Iris pigment epithelial cell (primary cell): ENCODE results near the gene KLHL22.
"Not testable (repeated sequence)": the region's sequence is repeated elsewhere in the genome, so short reads cannot be mapped to it uniquely, and the experiment has no call there.

Experiments
- DNase-seq: peaks from one replicate; pipeline ENCODE4 v3.0.0-alpha.2; 2011; ENCODE audit warnings: low read depth

Gene KLHL22

GRCh38 chr22:20400606-20401375 lies 94.8 kb downstream of the KLHL22 start:
- no peak for DNase-seq

DNA sequence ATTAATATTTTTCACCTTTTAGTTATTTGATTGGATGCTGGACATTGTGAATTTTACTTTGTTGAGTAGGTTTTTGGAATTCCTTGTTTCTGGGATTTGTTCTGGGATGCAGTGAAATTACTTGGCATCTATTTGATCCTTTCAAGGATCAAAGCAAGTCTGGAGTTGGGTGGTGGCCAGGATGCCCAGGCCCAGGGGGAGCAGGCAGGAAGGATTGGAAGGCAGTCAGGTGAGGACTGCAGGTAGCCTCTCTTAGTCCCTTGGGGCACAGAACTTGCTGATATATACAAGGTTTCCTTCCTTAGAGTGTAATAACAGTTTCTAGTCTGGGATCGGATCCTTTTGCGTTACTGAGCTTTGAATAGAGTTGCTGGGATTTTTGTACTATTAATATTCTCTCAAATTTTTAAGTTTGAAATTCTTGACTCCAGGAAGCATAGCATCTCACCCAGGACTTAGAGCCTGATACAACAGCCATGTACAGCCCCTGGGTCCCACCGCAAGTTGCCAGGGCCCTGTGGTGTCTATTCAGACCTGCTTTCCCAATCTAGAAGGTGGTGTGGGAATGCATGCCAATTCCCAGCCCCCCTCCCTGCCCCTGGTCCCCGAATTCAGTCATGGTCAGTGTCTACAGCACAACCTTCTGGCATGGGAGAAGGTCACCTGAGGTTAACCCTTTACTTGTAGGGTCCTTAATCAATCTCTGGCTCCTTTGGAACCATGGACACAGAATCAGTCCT lies 95.6 kb downstream of the KLHL22 start:
- DNase-seq, result no peak

GRCh38 chr22:20398420-20398819 lies 97.2 kb downstream of the KLHL22 start:
- no peak for DNase-seq

GRCh38 chr22:20397498-20397897 lies 98.1 kb downstream of the KLHL22 start:
- DNase-seq, result no peak

- peak; percentile 32 for DNase-seq
Measured at GRCh38 chr22:20396639-20397038, 99.0 kb downstream of the KLHL22 start.

DNA sequence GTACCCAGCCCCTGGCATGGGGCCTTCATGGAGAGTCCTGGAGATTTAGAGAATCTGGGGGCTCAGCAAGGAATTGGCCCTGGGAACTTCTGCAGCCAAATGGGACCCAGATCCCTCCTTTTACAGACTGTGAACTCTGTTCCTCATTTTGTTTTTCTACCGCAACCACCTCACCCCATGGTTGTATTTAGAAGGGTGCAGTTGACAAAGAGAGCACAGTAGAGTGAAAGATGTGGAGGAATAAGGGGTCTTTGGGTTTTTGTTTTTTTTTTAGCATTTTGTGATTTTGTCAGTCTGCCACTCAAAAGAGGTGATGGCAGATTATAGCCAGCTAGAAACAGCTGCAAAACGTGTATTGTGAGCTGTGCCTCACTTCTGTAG lies 99.7 kb downstream of the KLHL22 start:
- no peak for DNase-seq

DNA sequence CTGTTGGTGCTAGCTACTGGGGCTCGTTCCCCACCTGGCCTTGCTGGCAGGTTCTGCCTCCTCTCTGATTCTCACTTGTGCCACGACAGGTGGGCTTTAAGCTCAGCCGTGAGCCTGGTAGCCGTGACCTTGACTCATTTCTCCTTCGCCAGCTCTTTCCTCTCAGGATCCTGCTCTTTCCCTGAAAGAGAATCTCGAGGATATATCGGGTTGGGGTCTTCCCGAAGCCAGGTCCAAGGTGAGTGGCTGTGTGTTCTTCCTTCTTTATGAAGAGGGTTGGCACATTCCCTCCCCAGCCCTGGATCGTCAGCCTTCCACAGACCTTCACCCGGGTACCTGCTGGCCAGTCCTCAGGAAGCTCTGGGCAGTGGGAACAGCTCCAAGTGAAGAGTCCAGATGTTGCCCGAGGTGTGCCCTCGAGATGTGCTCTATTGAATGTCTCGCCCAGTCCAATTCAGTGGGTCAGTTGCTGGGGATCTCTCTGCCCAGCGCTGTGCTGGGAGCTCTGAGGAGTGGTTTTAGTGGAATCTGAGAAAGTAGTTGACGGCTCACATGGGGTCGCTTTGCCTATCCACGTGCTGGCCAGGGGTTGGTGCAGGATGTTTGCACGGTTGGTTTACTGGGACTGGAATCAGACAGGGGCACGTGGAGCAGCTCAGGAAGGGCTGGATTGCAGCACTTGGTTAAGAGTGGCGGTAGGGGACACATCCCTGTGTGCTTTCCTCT lies 100.3 kb downstream of the KLHL22 start:
- DNase-seq, result no peak

GRCh38 chr22:20393705-20394476 lies 101.7 kb downstream of the KLHL22 start, which contains the start of gene ZNF74:
Gene ZNF74 (plus strand): TSS chr22:20394151. CDS start chr22:20394629, 478 bp downstream.
- DNase-seq, result peak; percentile 92

DNA sequence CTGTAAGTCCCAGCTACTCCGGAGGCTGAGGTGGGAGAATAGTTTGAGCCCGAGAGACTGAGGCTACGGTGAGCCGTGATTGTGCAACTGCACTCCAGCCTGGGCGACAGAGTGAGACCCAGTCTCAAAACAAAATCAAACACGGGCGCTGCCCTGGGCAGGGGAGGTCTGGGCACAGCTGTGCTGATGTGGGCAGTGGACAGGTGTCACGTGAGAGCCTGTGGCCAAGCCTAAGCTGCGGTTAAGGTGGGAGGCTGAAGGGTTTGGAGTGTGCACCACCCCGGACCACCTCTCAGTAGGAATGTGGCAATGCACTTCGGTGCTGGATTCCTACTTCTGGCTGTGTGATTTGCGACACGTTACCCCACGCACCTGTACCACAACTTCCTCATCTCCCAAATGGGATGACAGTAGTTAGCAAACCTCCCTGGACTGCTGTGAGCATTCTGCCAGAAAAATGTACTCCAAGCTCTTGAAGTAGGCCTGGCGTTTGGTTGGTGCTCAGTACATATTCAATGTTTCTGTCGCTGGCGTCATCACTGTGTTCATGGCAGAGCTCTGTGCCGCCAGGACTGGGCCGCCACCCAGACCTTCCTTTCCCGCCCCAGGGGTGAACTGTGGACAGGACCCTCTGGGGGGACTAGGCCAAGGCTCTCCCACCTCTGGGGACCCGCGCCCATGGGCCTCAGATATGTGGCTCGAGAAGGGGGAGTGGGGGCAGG lies 102.5 kb downstream of the KLHL22 start:
- no peak for DNase-seq

DNA sequence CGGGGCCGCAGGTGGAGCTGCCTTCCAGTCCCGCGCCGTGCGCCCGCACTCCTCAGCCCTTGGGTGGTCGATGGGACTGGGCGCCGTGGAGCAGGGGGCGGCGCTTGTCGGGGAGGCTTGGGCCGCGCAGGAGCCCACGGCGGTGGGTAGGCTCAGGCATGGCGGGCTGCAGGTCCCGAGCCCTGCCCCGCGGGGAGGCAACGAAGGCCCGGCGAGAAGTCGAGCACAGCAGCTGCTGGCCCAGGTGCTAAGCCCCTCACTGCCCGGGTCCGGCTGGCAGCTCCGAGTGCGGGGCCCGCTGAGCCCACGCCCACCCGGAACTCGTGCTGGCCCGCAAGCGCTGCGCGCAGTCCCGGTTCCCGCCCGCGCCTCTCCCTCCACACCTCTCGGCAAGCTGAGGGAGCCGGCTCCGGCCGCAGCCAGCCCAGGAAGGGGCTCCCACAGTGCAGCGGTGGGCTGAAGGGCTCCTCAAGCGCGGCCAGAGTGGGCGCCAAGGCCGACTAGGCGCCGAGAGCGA lies 103.2 kb downstream of the KLHL22 start:
- not testable (repeated sequence) for DNase-seq
